Astrocyte of the hippocampus (primary cell): ENCODE results near the gene RNLS.

Experiments
- DNase-seq: peaks from one replicate; pipeline ENCODE4 v3.0.0; 2011; ENCODE audit warnings: low read depth, low spot score

The RNLS gene

DNA sequence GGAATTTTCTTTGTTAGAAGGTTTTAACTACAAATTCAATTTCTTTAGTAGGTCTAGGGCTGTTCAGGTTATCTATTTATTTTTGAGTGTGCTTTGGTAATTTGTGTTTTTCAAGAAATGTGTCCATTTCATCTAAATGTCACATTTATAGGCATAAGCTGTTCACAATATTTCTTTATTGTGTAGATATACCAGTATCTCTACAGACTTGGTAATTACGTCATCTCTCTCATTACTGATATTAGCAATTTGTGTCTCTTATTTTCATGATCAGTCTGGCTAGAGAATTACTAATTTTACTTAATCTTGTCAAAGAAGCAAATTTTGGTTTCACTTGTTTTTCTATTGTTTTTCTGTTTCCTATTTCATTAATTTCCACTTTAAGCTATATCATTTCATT is 152.0 kb downstream of the RNLS start:
- DNase-seq, result no peak

DNA sequence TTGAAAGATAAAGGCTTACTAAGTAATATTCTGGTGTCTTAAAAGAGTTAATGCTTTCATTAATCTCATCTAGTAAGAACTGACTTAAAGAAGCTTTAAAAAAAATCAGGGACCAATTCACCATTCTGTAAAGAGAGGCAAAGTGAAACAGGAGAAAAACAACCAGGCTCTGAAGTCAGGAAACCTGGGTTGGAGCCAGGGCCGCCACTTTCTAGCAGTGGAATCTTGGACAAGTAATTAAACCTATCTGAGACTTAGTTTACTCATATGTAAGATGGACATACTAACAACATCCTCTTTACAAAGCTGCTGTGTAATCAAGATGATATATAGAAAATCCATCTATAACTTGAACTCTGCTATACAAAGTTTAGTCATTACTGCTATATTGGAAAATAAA is 154.1 kb downstream of the RNLS start:
- DNase-seq, result peak; percentile 8

DNA sequence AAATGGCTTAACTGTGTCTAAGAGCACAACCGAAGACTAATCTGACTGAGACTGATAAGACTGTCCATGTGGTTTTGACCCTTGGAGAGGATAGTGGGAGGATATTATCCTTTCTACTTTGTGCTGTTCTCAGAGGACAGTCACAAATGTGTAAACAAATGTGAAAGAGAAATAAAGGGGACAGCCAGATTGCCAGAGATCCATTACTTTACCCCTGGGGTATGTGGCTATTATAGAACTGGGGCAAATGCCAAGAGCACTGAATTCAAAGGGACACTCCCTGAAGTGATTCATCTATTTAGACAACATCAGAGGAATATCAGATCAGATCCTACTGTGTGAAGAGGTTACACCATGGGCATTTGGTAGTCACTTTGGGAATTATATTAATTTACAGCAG is 154.7 kb downstream of the RNLS start:
- peak; percentile 38 for DNase-seq

DNA sequence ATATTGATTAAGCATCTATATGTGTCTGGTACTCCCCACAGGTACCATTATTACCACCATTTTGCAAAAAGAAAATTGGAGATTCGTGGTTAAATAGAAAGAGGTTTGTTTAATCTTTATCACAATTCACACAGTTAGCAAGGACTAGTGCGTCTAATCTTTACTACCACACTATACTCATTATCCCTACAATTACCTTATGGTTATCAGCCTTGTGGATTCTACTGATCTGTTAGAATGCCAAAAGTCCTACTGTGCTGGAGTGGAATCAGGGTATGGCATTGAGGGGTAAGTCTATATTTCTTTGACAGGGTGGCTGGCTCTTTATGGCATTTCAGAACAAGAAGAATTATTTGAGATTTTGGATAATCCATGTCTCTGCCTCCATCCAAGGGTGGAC is 156.1 kb downstream of the RNLS start:
- DNase-seq, result no peak

DNA sequence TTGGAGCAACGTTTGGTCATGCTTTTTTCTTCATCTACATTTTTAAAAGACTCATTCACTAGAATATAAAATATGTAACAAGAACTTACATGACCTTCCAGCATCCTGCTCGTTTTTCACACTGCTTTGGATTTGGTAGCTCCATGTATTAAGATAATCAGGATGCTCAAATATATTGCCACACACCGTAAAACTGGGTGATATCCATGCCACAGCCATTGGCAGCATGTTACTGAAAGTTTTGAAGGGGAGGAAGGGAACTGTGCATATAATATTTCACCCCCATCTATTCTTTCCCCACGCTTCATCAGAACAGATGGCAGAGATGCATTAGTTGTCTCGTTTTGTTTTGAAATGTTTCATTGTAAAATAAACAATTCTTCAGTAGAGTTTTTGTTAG is 158.2 kb downstream of the RNLS start:
- DNase-seq, result no peak

DNA sequence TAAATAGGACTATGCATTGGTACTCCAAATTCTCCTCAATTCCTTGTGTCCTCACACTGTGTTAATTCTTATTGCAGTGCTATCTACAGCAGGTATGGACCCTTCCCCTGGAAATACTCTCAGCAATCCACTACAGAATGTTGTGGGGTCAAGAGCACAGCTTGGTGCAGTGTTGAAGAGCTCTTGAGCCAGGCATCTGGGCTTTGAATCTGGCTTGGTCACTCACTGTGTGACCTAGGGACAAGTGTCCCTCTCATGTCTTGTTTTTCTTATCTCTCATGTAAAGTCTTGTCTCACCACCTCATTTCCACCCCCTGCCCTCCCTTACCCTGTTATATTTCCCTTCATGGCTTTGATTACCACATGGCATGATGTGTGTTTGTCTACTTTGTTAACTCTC is 159.4 kb downstream of the RNLS start:
- DNase-seq, result no peak

DNA sequence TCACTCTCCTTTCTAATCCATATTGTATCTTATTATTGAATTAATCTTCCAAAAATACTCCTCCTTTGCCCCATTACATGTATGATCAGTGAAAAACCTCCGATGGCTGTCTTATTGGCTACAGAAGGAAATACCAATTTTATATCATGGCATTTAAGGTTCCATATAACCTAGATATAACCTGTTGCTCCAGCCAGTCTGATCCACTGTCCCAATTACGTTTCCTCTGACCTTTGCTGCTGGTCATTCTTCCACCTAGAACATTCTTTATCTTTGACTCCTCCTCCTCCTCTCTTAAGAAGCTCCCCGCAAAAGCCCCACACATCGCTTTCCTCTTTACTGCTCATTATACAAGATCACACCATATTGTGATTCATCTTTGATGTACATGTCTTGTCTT is 161.5 kb downstream of the RNLS start:
- DNase-seq, result no peak

DNA sequence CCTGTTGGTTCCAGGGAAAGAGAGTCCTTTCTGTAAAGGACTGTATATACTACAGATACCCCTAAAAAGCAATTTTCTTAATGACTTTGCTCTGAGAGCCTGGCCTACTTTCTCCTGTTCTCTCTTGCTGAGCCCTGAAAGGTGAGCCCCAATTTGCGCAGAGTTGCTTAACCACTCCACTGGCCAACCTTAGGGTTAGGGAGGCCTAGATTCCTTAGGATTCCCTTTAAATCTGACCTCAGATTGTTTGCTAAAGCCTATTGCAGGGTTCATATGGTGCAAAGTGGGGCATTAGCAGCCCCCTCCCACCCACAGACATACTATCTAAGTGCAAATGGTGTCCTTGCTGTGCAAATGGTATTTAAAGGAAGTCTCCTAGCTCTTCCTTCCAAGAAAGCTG is 164.2 kb downstream of the RNLS start:
- no peak for DNase-seq

DNA sequence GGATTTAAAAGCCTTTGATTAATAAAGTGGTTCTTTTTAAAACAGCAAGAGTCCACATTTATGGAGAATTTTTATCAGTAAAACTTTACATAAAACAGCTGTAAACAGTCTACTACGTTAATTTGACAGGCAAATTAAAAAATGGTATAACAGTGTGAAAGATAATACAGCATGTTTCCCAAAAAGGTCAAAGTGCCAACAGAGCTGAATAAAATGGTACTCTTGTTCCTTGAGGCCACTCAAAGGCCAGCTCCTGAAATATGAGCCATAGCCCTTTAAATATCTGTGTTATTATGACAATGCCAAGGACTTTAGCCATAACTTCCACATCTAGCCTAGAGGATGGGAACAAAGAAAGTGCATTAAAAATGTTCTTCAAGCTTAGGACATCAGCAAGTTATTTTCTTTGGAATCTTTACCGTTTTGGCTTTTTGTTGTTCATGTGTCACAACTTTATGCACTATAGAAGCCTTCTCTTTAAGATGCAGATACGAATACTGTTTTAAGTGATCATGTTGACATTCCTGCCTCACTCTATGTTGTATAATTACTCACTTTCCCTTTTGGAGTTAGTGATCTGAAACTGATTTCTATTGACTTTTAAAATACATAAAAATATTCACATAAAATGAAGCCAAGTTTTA is 165.6 kb downstream of the RNLS start:
- peak; percentile 3 for DNase-seq

DNA sequence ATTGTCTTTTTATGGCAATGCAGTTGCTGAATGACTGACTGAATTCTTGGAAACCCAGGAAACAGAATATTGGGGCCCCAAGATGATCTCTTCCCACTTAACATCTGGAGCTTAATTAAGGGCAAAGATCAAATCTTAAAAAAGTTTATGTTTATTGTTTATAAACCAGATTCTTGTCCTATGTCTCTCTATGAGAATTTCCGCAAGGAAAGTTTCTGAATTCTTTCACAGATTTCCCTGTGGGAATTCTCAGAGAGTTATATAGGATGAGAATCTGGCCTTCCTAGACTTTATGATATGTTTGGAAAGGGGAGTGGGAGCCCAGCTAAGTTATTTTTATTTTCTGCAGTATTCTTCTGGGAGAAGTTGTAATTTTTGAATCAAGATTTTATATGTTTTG is 166.3 kb downstream of the RNLS start:
- DNase-seq, result no peak

DNA sequence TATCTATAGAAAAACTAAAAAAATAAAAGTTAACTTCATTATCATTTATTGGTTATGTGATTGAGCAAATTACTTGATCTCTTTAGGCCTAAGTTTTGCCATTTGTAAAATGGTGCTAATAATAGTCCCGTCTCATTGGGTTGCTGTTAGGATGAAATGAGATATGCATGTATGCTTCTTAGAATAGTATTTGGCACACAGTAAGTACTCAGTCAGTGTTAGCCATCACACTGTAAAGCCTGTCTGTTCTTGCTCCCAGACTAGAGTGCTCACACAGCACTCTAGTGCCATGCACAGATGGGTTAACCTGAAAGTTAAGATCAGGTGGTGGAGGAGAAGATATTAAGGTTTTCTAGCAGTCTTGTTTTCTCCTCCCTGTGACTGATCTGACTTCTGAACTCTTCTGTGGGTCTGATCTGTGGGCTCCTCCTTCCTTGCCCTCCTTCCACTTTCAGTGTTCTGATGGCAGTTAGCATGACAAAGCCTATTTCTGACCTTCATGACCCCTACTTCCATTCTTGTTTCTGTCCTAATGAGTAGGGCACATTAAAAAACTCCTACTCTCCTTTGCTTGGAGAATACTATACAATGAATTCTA is 167.5 kb downstream of the RNLS start:
- DNase-seq, result no peak

DNA sequence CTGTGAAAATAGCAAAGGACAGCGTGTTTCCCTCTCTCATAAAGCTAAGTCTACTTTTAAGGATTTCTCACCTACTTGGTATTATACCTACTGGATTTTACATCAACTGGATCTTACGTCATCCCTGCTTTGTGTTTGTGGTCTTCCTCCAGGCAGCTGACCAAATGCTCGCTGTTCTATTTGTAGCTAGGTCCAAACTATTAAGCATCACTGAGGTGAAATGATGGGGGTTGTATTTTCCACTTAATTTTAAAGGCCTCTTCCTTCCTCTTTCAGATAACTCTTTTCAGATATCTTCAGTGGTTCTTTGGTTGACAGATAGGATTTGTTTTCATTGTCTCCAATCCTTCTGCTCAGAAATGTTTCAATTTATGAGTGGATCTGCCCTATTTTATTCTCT is 169.7 kb downstream of the RNLS start:
- DNase-seq, result no peak

DNA sequence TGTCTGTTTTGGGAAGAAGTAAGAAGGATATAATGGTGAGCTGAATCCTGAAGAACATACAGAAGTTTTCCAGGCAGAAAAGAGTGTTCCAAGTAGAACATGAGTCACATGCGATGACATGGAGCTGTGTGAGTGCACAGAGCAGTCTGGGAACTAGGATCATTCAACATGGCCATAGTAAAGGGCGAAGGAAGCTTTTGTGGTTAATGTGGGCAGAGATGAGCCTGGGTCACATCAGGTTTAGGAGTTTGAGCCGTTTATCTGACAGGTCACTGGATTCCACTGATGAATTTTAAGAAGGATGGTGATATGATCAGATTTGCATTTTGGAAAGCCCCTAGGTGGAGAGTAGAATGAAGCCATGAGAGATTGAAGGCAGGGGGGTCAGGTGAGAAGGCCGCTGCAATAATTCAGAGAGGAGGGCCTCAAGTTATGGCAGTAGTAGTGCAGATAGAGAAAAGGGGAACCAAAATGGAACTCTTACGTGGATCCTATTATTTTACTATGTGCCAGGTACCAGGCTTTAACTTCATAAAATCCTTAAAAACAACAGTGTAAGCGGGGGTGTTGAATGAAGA is 171.3 kb downstream of the RNLS start:
- DNase-seq, result no peak

DNA sequence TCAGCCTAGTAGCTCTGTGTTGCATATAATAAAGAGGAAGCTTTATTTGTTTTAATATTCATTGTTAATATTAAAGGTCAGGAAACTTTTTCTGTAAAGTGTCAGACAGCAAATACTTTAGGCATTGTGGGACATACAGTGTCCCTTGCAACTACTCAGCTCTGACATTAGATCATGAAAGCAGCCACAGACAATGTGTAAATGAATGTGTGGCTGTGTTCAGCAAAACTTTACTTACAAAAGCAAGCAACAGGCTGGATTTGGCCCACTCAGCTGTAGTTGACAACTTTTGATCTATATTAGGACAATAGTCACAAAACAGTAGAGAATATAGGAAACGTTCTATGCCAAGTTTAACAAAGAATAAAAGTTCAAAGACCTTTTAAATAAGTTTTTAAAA is 173.3 kb downstream of the RNLS start:
- DNase-seq, result no peak

DNA sequence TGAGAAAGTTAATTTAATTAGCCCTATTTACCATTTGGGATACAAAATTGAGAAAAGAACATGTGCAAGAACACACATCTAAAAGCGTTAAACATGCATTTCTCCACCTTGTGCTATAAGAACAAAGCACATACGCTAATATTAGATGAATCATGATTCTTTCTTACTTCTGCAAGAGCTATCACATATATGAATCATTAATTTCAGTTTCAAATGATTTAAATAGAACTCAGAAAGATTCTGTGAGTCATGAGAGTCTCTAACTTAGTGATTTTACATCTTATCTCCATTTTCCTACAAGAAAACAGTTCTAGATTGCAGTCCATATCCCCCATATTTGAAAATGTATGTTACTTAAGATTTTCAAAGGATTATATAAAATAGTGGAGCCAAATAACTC is 173.9 kb downstream of the RNLS start:
- DNase-seq, result no peak

DNA sequence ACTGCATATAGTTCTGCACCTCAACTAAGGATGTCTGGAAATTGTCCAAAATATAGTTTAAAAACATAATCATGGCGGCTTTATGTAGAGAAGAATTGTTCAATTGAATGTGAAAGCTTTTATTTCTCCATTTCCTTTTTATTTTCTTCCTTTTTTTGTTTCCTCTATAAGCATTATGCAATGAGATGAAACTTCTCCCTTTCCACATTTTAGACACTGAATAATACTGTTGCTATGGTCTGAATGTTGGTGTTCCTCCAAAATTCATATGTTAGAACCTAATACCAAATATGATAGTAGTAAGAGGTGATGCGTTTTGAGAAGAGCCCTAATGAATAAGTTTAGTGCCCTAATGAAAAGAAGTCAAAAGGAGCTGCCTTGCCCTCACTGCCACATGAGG is 175.0 kb downstream of the RNLS start:
- no peak for DNase-seq

DNA sequence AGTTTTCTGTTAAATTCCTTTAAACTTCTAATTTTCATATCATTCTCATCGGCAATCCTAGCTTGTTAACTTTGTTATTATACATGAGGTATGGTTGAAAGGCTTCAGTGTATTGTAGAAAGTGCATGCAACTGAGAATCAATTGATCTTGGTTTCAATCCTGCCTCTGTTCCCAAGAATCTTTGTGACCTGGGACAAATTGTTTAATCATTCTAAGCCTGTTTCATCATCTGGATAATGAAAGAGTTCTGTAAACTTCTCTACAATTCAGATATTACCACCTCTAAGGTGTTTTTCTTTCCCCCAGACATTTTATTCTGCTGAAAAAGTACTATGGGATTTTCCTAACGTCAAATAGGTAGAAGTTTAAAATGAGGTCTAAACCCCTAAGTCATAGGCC is 179.0 kb downstream of the RNLS start:
- DNase-seq, result no peak

DNA sequence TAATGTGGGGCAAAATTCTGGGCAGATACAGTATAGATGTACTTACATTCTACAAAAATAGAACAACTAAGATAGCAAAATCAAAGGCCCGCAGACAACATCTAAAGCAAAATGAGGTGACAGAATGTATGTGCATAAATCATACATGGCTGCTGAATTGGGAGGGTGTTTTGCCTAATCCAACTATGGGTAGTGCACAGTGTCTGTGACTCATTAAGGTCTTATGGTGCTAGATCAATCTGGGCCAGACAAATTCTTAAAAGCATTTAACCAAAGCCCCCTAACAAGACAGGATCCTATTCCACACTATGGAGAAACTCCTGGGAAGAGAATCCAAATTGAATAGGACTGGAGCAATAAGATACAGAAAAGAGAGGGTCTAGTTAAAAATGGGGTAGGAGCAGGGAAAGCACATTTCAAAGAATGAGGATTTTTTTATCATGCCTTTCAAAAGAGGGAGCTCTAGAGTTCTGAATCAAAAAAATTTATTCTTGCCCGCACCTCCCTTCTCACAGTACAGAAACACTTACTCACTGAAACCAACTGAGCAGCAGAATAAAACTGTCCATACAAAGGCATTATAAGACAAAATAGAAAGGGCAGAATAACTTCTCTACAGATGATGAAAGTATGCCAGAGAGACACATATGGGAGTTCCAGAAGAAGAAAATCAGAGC is 181.3 kb downstream of the RNLS start:
- DNase-seq, result peak; percentile 42

DNA sequence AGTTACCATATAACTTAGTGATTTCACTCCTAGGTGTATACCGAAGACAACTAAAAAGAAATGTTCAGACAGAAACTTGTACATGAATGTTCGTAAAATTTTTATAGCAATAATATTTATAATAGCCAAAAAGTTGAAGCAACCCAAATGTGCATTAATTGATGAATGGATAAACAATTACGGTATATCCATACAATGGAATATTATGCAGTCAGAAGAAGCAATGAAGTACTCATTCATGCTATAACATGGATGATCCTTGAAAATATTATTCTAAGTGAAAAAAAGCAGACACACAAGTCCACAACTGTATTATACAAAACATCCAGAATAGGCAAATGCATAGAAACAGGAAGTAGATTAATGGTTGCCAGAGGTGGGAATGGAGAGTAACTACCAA is 183.9 kb downstream of the RNLS start:
- no peak for DNase-seq

DNA sequence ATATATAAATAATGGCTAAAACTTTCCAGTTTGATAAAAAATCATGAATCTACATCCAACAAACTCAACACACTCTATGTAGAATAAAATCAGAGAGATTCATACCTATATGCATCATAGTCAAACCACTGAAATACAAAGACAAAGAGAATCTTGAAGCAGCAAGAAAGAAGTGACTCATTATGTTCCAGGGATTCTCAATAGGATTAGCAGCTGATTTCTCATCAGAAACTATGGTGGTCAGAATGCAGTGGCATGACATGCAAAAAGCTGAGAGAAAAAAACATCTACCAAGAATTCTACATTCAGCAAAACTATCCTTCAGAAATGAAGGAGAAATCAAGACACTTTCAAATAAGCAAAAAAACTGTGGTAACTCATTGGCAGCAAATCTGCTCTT is 187.4 kb downstream of the RNLS start:
- DNase-seq, result peak; percentile 16

DNA sequence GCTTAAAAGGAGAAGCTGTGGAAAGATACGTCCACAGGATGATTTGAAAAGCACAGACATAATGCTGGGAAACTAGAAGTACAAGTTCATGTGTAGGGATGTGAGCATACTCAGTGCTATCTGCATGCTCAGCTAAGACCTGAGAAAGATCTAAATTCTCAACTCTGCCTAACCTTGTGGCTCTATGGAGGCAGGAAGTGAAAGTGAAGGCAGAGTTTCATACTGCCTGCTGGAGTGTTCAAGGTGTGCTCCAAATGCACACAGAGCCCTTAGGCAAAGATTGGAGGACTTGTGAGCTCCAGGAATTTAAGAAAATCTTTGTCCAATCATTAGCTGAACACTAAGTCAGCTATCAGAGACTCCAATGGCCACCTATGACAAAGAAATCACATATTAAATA is 190.9 kb downstream of the RNLS start:
- no peak for DNase-seq

DNA sequence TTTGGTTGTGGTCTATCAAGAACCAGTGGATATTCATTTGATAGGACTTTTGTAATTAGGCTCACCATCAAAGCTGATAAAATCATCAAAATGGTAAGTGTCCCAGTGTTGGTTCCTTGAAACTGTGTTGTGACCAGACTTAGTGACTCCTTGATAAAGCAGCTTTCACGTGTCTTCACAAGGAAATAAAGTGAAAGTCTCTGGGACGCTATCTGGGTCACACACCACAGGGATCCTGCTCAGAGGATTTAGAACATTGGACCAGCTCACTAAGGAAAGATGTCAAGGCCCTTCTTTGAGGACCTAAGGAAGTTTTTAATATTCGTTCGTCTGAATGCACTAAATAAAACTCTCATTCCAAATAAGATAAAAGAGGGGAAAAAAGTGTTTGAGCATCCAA is 193.1 kb downstream of the RNLS start:
- DNase-seq, result no peak

DNA sequence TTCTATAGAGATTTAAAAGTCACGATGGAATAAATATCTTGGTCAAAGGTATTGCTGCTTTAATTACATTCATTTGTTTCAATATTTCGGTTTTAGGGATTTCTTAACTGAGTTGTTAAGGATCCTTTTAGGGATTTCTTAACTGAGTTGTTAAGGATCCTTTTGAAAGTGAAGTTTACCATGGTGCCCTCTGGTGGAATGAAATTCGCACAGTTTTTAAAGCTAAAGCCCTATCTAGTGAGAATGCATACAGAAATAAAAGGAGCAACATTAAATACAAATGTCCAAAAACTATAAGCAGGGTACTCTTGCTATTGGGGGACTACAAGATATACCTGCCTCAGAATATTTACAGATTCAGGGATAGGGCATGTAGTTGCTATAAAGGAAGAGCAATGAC is 193.7 kb downstream of the RNLS start:
- peak; percentile 76 for DNase-seq
